K562 (cell line): ENCODE measurements around the gene INSYN2B. TPM values are rescaled to one million over a fixed set of nuclear protein-coding genes. Genes with fewer than 3 reads are reported as not detected.

Experiments used
- ATAC-seq: fragments of 200-7000 bp; cut with Tn5 transposase; 3 replicates; pipeline ENCODE4 v1.9.1; 2020; ENCODE audit warnings: moderate library complexity
- BruUV-seq: library from RNA; stranded (reverse); fragments of 400-500 nt; replicated peaks from 2 replicates; lab custom pipeline; 2021; lab: Mats Ljungman, UMichigan
- CTCF ChIA-PET: fragments of 300-600 bp; formaldehyde crosslinking; extraction: SDS; loops from one replicate; lab custom pipeline; 2021; ENCODE audit warnings: low intra/inter-chr PET ratio; lab: Yijun Ruan, JAX
- POLR2A ChIA-PET: fragments of 300-600, 350-650 bp; sonication (Branson Sonifier 250); formaldehyde crosslinking; extraction: SDS; loops from one replicate; lab custom pipeline; 2021; ENCODE audit warnings: antibody characterized with exemption, inconsistent platforms; lab: Yijun Ruan, JAX
- DNase-seq, 4 experiments: peaks; one replicate each; pipeline versions ENCODE4 v3.0.0 to v3.0.0-alpha.2; 2011 to 2018; ENCODE audit warnings: low spot score in 3 of 4, mixed read lengths in 3 of 4; ENCODE audit errors: extremely low read depth in 1 of 4
- FAIRE-seq: peaks from 2 replicates; lab custom pipeline; 2011; peaks lifted over from hg19 to GRCh38; lab: Jason Lieb, UNC
- H2AFZ ChIP-seq: 2 replicates; pipeline ENCODE4 v1.6.0; 2011; ENCODE audit warnings: low read depth, low read length, control low read depth, inconsistent platforms
- H3K27ac ChIP-seq: fragments of 200-600 bp; 3 replicates; pipeline ENCODE4 v1.8.0; 2011; ENCODE audit warnings: low read depth, mild to moderate bottlenecking, control low read depth, inconsistent platforms, low read length, moderate library complexity, mixed read lengths; ENCODE audit errors: extremely low read depth
- H3K27me3 ChIP-seq, 2 experiments: fragments of 300-600 bp in 1 of 2; 2 replicates in 1 of 2; 3 replicates in 1 of 2; pipeline versions ENCODE4 v1.6.0 to v1.8.0; 2011; ENCODE audit warnings: inconsistent platforms in 2 of 2, low read length in 2 of 2, mild to moderate bottlenecking in 1 of 2, mixed read lengths in 1 of 2, moderate library complexity in 1 of 2; ENCODE audit not compliant: control insufficient read depth in 2 of 2, insufficient read depth in 2 of 2
- H3K36me3 ChIP-seq: fragments of 300-600 bp; 3 replicates; pipeline ENCODE4 v1.8.0; 2011; ENCODE audit warnings: mild to moderate bottlenecking, low read length, inconsistent platforms; ENCODE audit not compliant: control insufficient read depth, insufficient read depth
- H3K4me1 ChIP-seq, 2 experiments: fragments of 200-600 bp in 1 of 2; replicated peaks in 1 of 2; 2 replicates in 1 of 2; 3 replicates in 1 of 2; pipeline versions ENCODE4 v1.5.1 to v1.8.0; 2011; ENCODE audit warnings: inconsistent platforms in 2 of 2, low read length in 2 of 2, mild to moderate bottlenecking in 1 of 2, mixed read lengths in 1 of 2, moderate library complexity in 1 of 2; ENCODE audit not compliant: control insufficient read depth in 2 of 2, insufficient read depth in 2 of 2
- H3K4me2 ChIP-seq: 2 replicates; pipeline ENCODE4 v1.6.1; 2011; ENCODE audit warnings: low read length, control low read depth, inconsistent platforms, mixed read lengths; ENCODE audit not compliant: insufficient read depth
- H3K4me3 ChIP-seq: fragments of 200-600 bp; sonication (generic), shearing (Covaris generic); 2 replicates; pipeline ENCODE4 v1.5.1; 2016; ENCODE audit warnings: control low read depth, inconsistent platforms
- H3K79me2 ChIP-seq: fragments of 200-600 bp; 3 replicates; pipeline ENCODE4 v1.8.0; 2011; ENCODE audit warnings: low read length, inconsistent platforms; ENCODE audit not compliant: control insufficient read depth, insufficient read depth
- H3K9ac ChIP-seq, 2 experiments: 2 replicates each; pipeline versions ENCODE4 v1.6.0 to v1.6.1; 2011; ENCODE audit warnings: low read depth in 2 of 2, low read length in 2 of 2, control low read depth in 1 of 2, inconsistent platforms in 1 of 2, mild to moderate bottlenecking in 1 of 2, mixed read lengths in 1 of 2; ENCODE audit not compliant: insufficient read depth in 1 of 2
- H3K9me1 ChIP-seq: one replicate; pipeline ENCODE4 v1.6.0; 2011; ENCODE audit warnings: inconsistent platforms, mild to moderate bottlenecking, low read length, moderate library complexity; ENCODE audit not compliant: control insufficient read depth, insufficient read depth
- H3K9me3 ChIP-seq: replicated peaks from 2 replicates; pipeline ENCODE4 v1.5.1; 2011; ENCODE audit warnings: low read depth, low read length, inconsistent platforms; ENCODE audit not compliant: control insufficient read depth, insufficient read depth
- H4K20me1 ChIP-seq: replicated peaks from 2 replicates; pipeline ENCODE4 v1.6.1; 2011; ENCODE audit warnings: low read length, inconsistent platforms, mixed read lengths; ENCODE audit not compliant: control insufficient read depth, insufficient read depth
- ARHGAP35 ChIP-seq: fragments of 450-650 bp; IDR thresholded peaks from 2 replicates; pipeline ENCODE4 v1.6.1; 2018; ENCODE audit not compliant: partially characterized antibody
- HNRNPH1 ChIP-seq: fragments of 200-400 bp; formaldehyde crosslinking; optimal IDR thresholded peaks from 2 replicates; pipeline ENCODE3; 2017; ENCODE audit warnings: low read depth, mild to moderate bottlenecking, low read length, moderate library complexity
- NONO ChIP-seq, 2 experiments: fragments of 200-400 bp in 1 of 2; fragments of 450-650 bp in 1 of 2; formaldehyde crosslinking in 1 of 2; IDR thresholded peaks; 2 replicates each; pipeline ENCODE4 v1.6.1; 2017; ENCODE audit warnings: low read depth in 2 of 2, mild to moderate bottlenecking in 2 of 2, moderate library complexity in 2 of 2, low read length in 1 of 2
- PHB ChIP-seq: fragments of 250-450 bp; sonication (Bioruptor Pico); IDR thresholded peaks from 2 replicates; pipeline ENCODE4 v1.5.0; 2021
- RBM25 ChIP-seq: fragments of 200-400 bp; formaldehyde crosslinking; IDR thresholded peaks from 2 replicates; pipeline ENCODE4 v1.6.1; 2018; ENCODE audit warnings: low read length, low read depth, moderate library complexity; ENCODE audit not compliant: severe bottlenecking
- ZBTB33 ChIP-seq: sonication (generic); formaldehyde crosslinking; IDR thresholded peaks from 2 replicates; pipeline ENCODE4 v1.8.1; 2023; ENCODE audit warnings: mild to moderate bottlenecking, missing genetic modification reagents
- ZFP1 ChIP-seq: fragments of 450-650 bp; formaldehyde crosslinking; IDR thresholded peaks from 2 replicates; pipeline ENCODE4 v1.4.0; 2020; ENCODE audit warnings: mild to moderate bottlenecking, mixed read lengths
- ZFP30 ChIP-seq: fragments of 250-450 bp; sonication (Bioruptor Pico); IDR thresholded peaks from 2 replicates; pipeline ENCODE4 v1.8.0; 2022; ENCODE audit warnings: moderate library complexity, mild to moderate bottlenecking, inconsistent platforms, borderline replicate concordance
- ZFP36 ChIP-seq: fragments of 150-350 bp; IDR thresholded peaks from 2 replicates; pipeline ENCODE4 v1.6.1; 2018; ENCODE audit warnings: low read length, low read depth; ENCODE audit not compliant: partially characterized antibody
- ZNF398 ChIP-seq: fragments of 250-450 bp; sonication (Bioruptor Pico); IDR thresholded peaks from 2 replicates; pipeline ENCODE4 v1.8.0; 2021; ENCODE audit warnings: moderate library complexity, mild to moderate bottlenecking, inconsistent platforms
- ZNF79 ChIP-seq: fragments of 250-450 bp; sonication (Bioruptor Pico); IDR thresholded peaks from 2 replicates; pipeline ENCODE4 v1.4.0; 2020; ENCODE audit warnings: low read depth, mild to moderate bottlenecking, moderate library complexity
- whole genome bisulfite sequencing: fragments of 100-300 bp; shearing (Covaris generic); methylation state at CpG from one replicate; pipeline ENCODE4 v1.1.6; 2016; ENCODE audit warnings: low coverage, mixed read lengths; ENCODE audit not compliant: insufficient coverage; ENCODE audit errors: missing lambda C conversion rate; 5-methylcytosine and 5-hydroxymethylcytosine counted together
- in situ Hi-C: fragments of 300-500 bp; cut with MboI; formaldehyde crosslinking; loops from 4 replicates; pipeline ENCODE4 v1.15.0; 2018; ENCODE audit warnings: inconsistent platforms, mixed read lengths
- intact Hi-C: fragments of 100-400 bp; cut with micrococcal nuclease; formaldehyde crosslinking; loops from 2 replicates; pipeline ENCODE4 v1.14.2; 2022
- polyA plus RNA-seq, 8 experiments: library from polyadenylated mRNA; depleted of rRNA in 4 of 8; stranded (reverse) in 5 of 8; unstranded in 3 of 8; fragments of >200 nt; fragmentation: Nextera tagmentation in 2 of 8; fragmentation: Illumina TruSeq in 1 of 8; extraction: Ambion mirVana in 2 of 8; extraction: Trizol in 1 of 8; gene quantifications; 2 replicates each; pipeline versions ENCODE4 v1.2.1 to v1.2.3, GENCODE V29; 2011 to 2014; ENCODE audit warnings: inconsistent platforms in 1 of 8, missing spikeins in 1 of 8
- total RNA-seq, 7 experiments: library from RNA; depleted of rRNA in 6 of 7; stranded (reverse); fragments of >200 nt in 6 of 7; fragmentation: Illumina TruSeq in 2 of 7; extraction: Trizol in 2 of 7; gene quantifications; 2 replicates each; pipeline versions ENCODE4 v1.2.1 to v1.2.3, GENCODE V29; 2011 to 2021; ENCODE audit warnings: low replicate concordance in 1 of 7
- TF ChIP-seq, protein P1 (sequence below): sonication (generic); formaldehyde crosslinking; IDR thresholded peaks from 2 replicates; pipeline ENCODE4 v1.8.0; 2022; ENCODE audit warnings: mild to moderate bottlenecking, missing genetic modification reagents

The INSYN2B gene
- total and polyA plus RNA-seq, 9 of the 15 experiments (the other 6 are each of a cell fraction or from before 2014, with no cell fraction given): not detected

- Histone ChIP-seq H3K36me3 (no peaks in the 10 kb centered on the region), H3K4me2 (no peak overlapping the region), H3K9ac (no peak overlapping the region), H4K20me1 (no peaks in the 10 kb centered on the region), H3K4me1 (no peaks in the 10 kb centered on the region), H3K9me3 (no peaks in the 10 kb centered on the region), H3K4me3 (no peak overlapping the region), H3K27me3 (no peaks in the 10 kb centered on the region), H3K27ac (no peak overlapping the region), H3K9me1 (no peaks in the 10 kb centered on the region), H3K79me2 (no peaks in the 10 kb centered on the region), H2AFZ (no peak overlapping the region)
- ChIA-PET POLR2A (interaction anchor here (1.0 kb wide), 1 partner anchor 23 kb away, joined by 4 read pairs; no protein-coding TSS in a partner anchor), CTCF (no interaction called here)
- DNase-seq (no peak), ATAC-seq (no peak), FAIRE-seq (no peak)
- TF ChIP-seq HNRNPH1: no peak
- TF ChIP-seq ZFP36: peak; percentile 71
- peak; percentile 95 for TF ChIP-seq RBM25
- no peak for TF ChIP-seq NONO (IDR thresholded peaks at IDR 0.05; ENCODE audit: low read depth in 2 of 2, low read length in 1 of 2)
- 7% methylated on average over 1 of the region's 1 CpG for WGBS
- no TSS peak for BruUV-seq
- in situ Hi-C loops: no loop called here
- intact Hi-C loops: no loop called here
Observed at GRCh38 chr5:169922474-169922873, 57.8 kb downstream of the INSYN2B start.

DNA sequence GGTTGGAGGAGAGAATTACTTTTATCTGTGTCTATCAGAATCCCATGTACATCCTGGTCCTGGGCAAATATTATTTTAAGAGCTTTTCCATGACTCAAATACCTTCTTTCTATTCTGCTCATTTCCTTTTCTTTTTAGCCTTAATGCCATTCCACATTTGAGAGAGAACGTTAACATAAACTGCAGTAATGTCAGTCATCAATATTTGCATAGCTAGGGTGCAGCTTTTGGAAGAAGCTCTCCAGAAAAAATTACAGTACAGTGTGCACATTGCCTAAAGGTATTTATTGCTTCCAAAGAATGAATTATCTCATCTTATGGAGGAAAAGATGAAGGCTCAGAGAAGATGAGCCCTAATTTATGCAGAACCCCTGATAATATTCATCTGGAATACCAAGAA is 58.3 kb downstream of the INSYN2B start:
- H4K20me1 ChIP-seq: no peaks in the 10 kb centered on the region
- no peak overlapping the region for H2AFZ ChIP-seq
- H3K4me1 ChIP-seq: no peaks in the 10 kb centered on the region
- no peak overlapping the region for H3K27ac ChIP-seq
- no peaks in the 10 kb centered on the region for H3K9me3 ChIP-seq
- 6% methylated on average over 1 of the region's 1 CpG for WGBS
- no peak for DNase-seq
- no peak overlapping the region for H3K4me2 ChIP-seq
- FAIRE-seq: no peak
- ChIA-PET CTCF (no interaction called here), POLR2A (interaction anchor here (0.6 to 1.0 kb wide), 3 partner anchors 9 to 1471 kb away, joined by 3 to 5 read pairs (median 4); no protein-coding TSS in a partner anchor)
- intact Hi-C loops: no loop called here
- no peaks in the 10 kb centered on the region for H3K27me3 ChIP-seq
- no peaks in the 10 kb centered on the region for H3K36me3 ChIP-seq
- no peak overlapping the region for H3K9ac ChIP-seq
- no peaks in the 10 kb centered on the region for H3K79me2 ChIP-seq
- no peaks in the 10 kb centered on the region for H3K9me1 ChIP-seq
- BruUV-seq: no TSS peak
- ATAC-seq: no peak
- no peak overlapping the region for H3K4me3 ChIP-seq
- in situ Hi-C loops: no loop called here
- TF ChIP-seq, protein P1, sequence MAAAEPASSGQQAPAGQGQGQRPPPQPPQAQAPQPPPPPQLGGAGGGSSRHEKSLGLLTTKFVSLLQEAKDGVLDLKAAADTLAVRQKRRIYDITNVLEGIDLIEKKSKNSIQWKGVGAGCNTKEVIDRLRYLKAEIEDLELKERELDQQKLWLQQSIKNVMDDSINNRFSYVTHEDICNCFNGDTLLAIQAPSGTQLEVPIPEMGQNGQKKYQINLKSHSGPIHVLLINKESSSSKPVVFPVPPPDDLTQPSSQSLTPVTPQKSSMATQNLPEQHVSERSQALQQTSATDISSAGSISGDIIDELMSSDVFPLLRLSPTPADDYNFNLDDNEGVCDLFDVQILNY (CRISPR knock-in tag): no peak
- TF ChIP-seq ARHGAP35: no peak
- TF ChIP-seq PHB: no peak
- no peak for TF ChIP-seq ZNF398 (CRISPR knock-in tag)
- TF ChIP-seq ZBTB33 (CRISPR knock-in tag): no peak
- no peak for TF ChIP-seq ZFP30 (CRISPR knock-in tag)
- TF ChIP-seq ZNF79 (CRISPR knock-in tag): no peak
- TF ChIP-seq ZFP1 (CRISPR knock-in tag): no peak
